ENCODE measurements around the gene NR3C2. TPM values are rescaled to one million over a fixed set of nuclear protein-coding genes. Genes with fewer than 3 reads are reported as not detected.

The NR3C2 gene
- polyA plus RNA-seq, 6 donors from 2014 or later, result 2.4 to 6.4 (median 3.9) TPM

GRCh38 chr4:148310756-148311155 lies 131.5 kb downstream of the NR3C2 start:
- Mint-ChIP-seq H3K4me1 (peaks cover 0 to 4% (median 4%) of the 10 kb centered on the region in 3 donors), H3K9me3 (no peaks in the 10 kb centered on the region), H3K4me3 (no peak overlapping the region), H3K27ac (no peak overlapping the region), H3K27me3 (no peaks in the 10 kb centered on the region), H3K36me3 (no peaks in the 10 kb centered on the region)
- DNase-seq (no peak), ATAC-seq (ENCODE audit: low read depth in 2 of 2) (no peak)

GRCh38 chr4:148305751-148306150 lies 136.5 kb downstream of the NR3C2 start:
- no peak for DNase-seq
- peaks cover 0 to 9% (median 2%) of the 10 kb centered on the region in 7 donors for H3K9me3 Mint-ChIP-seq
- ATAC-seq (ENCODE audit: low read depth in 2 of 2), result no peak
- H3K36me3 Mint-ChIP-seq, result peaks cover 0 to 5% of the 10 kb centered on the region in 2 donors
- no peak overlapping the region for H3K4me3 Mint-ChIP-seq
- H3K4me1 Mint-ChIP-seq, result peaks cover 2 to 6% (median 2%) of the 10 kb centered on the region in 3 donors
- H3K27ac Mint-ChIP-seq, result no peak overlapping the region
- H3K27me3 Mint-ChIP-seq, result no peaks in the 10 kb centered on the region

- H3K36me3 Mint-ChIP-seq, result peaks cover 0 to 14% of the 10 kb centered on the region in 2 donors
- H3K27ac Mint-ChIP-seq, result no peak overlapping the region
- ATAC-seq (ENCODE audit: low read depth in 2 of 2) (no peak), DNase-seq (no peak)
- H3K27me3 Mint-ChIP-seq, result no peaks in the 10 kb centered on the region
- H3K4me1 Mint-ChIP-seq, result peaks cover 2 to 18% (median 15%) of the 10 kb centered on the region in 3 donors
- no peak overlapping the region for H3K4me3 Mint-ChIP-seq
- H3K9me3 Mint-ChIP-seq, result peaks cover 0 to 15% (median 2%) of the 10 kb centered on the region in 7 donors
These were observed 139.8 kb downstream of the NR3C2 start for GRCh38 chr4:148302416-148302815.

GRCh38 chr4:148300877-148301276 lies 141.3 kb downstream of the NR3C2 start:
- Mint-ChIP-seq H3K4me1 (peaks cover 2 to 18% (median 15%) of the 10 kb centered on the region in 3 donors), H3K9me3 (peaks cover 0 to 15% (median 2%) of the 10 kb centered on the region in 7 donors), H3K4me3 (no peak overlapping the region), H3K27ac (no peak overlapping the region), H3K36me3 (peaks cover 0 to 14% of the 10 kb centered on the region in 2 donors), H3K27me3 (no peaks in the 10 kb centered on the region)
- no peak for DNase-seq
- ATAC-seq (ENCODE audit: low read depth in 2 of 2), result no peak

GRCh38 chr4:148299337-148299736 lies 142.9 kb downstream of the NR3C2 start:
- Mint-ChIP-seq H3K27me3 (no peaks in the 10 kb centered on the region), H3K4me1 (peaks cover 8 to 17% (median 13%) of the 10 kb centered on the region in 3 donors), H3K4me3 (no peak overlapping the region), H3K9me3 (peaks cover 0 to 15% (median 2%) of the 10 kb centered on the region in 7 donors), H3K36me3 (peaks cover 0 to 14% of the 10 kb centered on the region in 2 donors), H3K27ac (no peak overlapping the region)
- no peak for ATAC-seq (ENCODE audit: low read depth in 2 of 2)
- DNase-seq, result no peak

GRCh38 chr4:148296498-148296897 lies 145.7 kb downstream of the NR3C2 start:
- Mint-ChIP-seq H3K36me3 (peaks cover 0 to 14% of the 10 kb centered on the region in 2 donors), H3K4me1 (peaks cover 10 to 15% (median 12%) of the 10 kb centered on the region in 3 donors), H3K9me3 (peaks cover 0 to 11% (median 2%) of the 10 kb centered on the region in 7 donors), H3K4me3 (no peak overlapping the region), H3K27ac (no peak overlapping the region), H3K27me3 (no peaks in the 10 kb centered on the region)
- ATAC-seq (ENCODE audit: low read depth in 2 of 2) (no peak), DNase-seq (no peak)

- H3K4me3 Mint-ChIP-seq, result no peak overlapping the region
- H3K9me3 Mint-ChIP-seq, result peaks cover 0 to 5% (median 0%) of the 10 kb centered on the region in 7 donors
- H3K4me1 Mint-ChIP-seq, result peaks cover 12 to 15% (median 13%) of the 10 kb centered on the region in 3 donors
- DNase-seq (no peak), ATAC-seq (ENCODE audit: low read depth in 2 of 2) (no peak)
- no peaks in the 10 kb centered on the region for H3K27me3 Mint-ChIP-seq
- peaks cover 0 to 9% of the 10 kb centered on the region in 2 donors for H3K36me3 Mint-ChIP-seq
- H3K27ac Mint-ChIP-seq, result no peak overlapping the region
These were observed 146.6 kb downstream of the NR3C2 start for GRCh38 chr4:148295642-148296041.

- ATAC-seq (ENCODE audit: low read depth in 2 of 2) (no peak), DNase-seq (no peak)
- Mint-ChIP-seq H3K27ac (no peak overlapping the region), H3K4me3 (no peak overlapping the region), H3K9me3 (peaks cover 0 to 4% (median 0%) of the 10 kb centered on the region in 7 donors), H3K4me1 (peaks cover 11 to 17% (median 13%) of the 10 kb centered on the region in 3 donors), H3K36me3 (peaks cover 0 to 6% of the 10 kb centered on the region in 2 donors), H3K27me3 (no peaks in the 10 kb centered on the region)
These were observed 148.6 kb downstream of the NR3C2 start for GRCh38 chr4:148293571-148293970.

GRCh38 chr4:148292686-148293085 lies 149.5 kb downstream of the NR3C2 start:
- H3K36me3 Mint-ChIP-seq, result no peaks in the 10 kb centered on the region
- peaks cover 4 to 14% (median 13%) of the 10 kb centered on the region in 3 donors for H3K4me1 Mint-ChIP-seq
- ATAC-seq (ENCODE audit: low read depth in 2 of 2) (no peak), DNase-seq (no peak)
- H3K9me3 Mint-ChIP-seq, result no peaks in the 10 kb centered on the region
- H3K27ac Mint-ChIP-seq, result no peak overlapping the region
- no peak overlapping the region for H3K4me3 Mint-ChIP-seq
- H3K27me3 Mint-ChIP-seq, result no peaks in the 10 kb centered on the region

- no peaks in the 10 kb centered on the region for H3K36me3 Mint-ChIP-seq
- ATAC-seq (ENCODE audit: low read depth in 2 of 2) (no peak), DNase-seq (no peak)
- H3K27ac Mint-ChIP-seq, result no peak overlapping the region
- H3K9me3 Mint-ChIP-seq, result no peaks in the 10 kb centered on the region
- H3K4me1 Mint-ChIP-seq, result peaks cover 2 to 14% (median 10%) of the 10 kb centered on the region in 3 donors
- no peaks in the 10 kb centered on the region for H3K27me3 Mint-ChIP-seq
- H3K4me3 Mint-ChIP-seq, result no peak overlapping the region
These were observed 152.5 kb downstream of the NR3C2 start for GRCh38 chr4:148289740-148290139.

- Mint-ChIP-seq H3K4me1 (peaks cover 2 to 14% (median 10%) of the 10 kb centered on the region in 3 donors), H3K27ac (no peak overlapping the region), H3K27me3 (no peaks in the 10 kb centered on the region), H3K9me3 (no peaks in the 10 kb centered on the region), H3K4me3 (no peak overlapping the region), H3K36me3 (no peaks in the 10 kb centered on the region)
- DNase-seq (no peak), ATAC-seq (ENCODE audit: low read depth in 2 of 2) (no peak)
These were observed 153.8 kb downstream of the NR3C2 start for GRCh38 chr4:148288448-148288847.

- Mint-ChIP-seq H3K27ac (no peak overlapping the region), H3K27me3 (no peaks in the 10 kb centered on the region), H3K36me3 (no peaks in the 10 kb centered on the region), H3K4me1 (peaks cover 6 to 20% (median 13%) of the 10 kb centered on the region in 3 donors), H3K9me3 (no peaks in the 10 kb centered on the region), H3K4me3 (no peak overlapping the region)
- no peak for DNase-seq
- no peak for ATAC-seq (ENCODE audit: low read depth in 2 of 2)
These were observed 155.1 kb downstream of the NR3C2 start for GRCh38 chr4:148287111-148287510.

- no peak for ATAC-seq (ENCODE audit: low read depth in 2 of 2)
- no peaks in the 10 kb centered on the region for H3K27me3 Mint-ChIP-seq
- DNase-seq, result no peak
- H3K9me3 Mint-ChIP-seq, result no peaks in the 10 kb centered on the region
- no peaks in the 10 kb centered on the region for H3K36me3 Mint-ChIP-seq
- H3K27ac Mint-ChIP-seq, result peak overlapping the region in 1 of 6 donors; percentile 11
- no peak overlapping the region for H3K4me3 Mint-ChIP-seq
- peaks cover 8 to 27% (median 16%) of the 10 kb centered on the region in 3 donors for H3K4me1 Mint-ChIP-seq
These were observed 156.2 kb downstream of the NR3C2 start for GRCh38 chr4:148286012-148286411.

GRCh38 chr4:148283665-148284064 lies 158.5 kb downstream of the NR3C2 start:
- DNase-seq, result no peak
- Mint-ChIP-seq H3K4me1 (peaks cover 6 to 19% (median 14%) of the 10 kb centered on the region in 3 donors), H3K9me3 (no peaks in the 10 kb centered on the region), H3K36me3 (no peaks in the 10 kb centered on the region), H3K27ac (no peak overlapping the region), H3K4me3 (no peak overlapping the region), H3K27me3 (no peaks in the 10 kb centered on the region)
- ATAC-seq (ENCODE audit: low read depth in 2 of 2), result no peak
